K562 (cell line): ENCODE results near the gene CCNYL1. TPM values are rescaled to one million over a fixed set of nuclear protein-coding genes. Genes with fewer than 3 reads are reported as not detected.
A peak's percentile ranks its signal among the peaks of the same experiment; 100 is the strongest.

Source experiments
- CBX8 ChIP-seq: fragments of 200-600 bp; sonication (generic); IDR thresholded peaks from 2 replicates; pipeline ENCODE4 v1.6.1; 2012; ENCODE audit warnings: borderline replicate concordance, mixed run types, low read depth, mild to moderate bottlenecking, moderate library complexity, mixed read lengths, low read length, control low read depth, inconsistent platforms; ENCODE audit not compliant: poor library complexity, severe bottlenecking; ENCODE audit errors: extremely low read depth
- CCNT2 ChIP-seq: IDR thresholded peaks from 2 replicates; pipeline ENCODE4 v1.6.1; 2011; ENCODE audit warnings: borderline replicate concordance, low read depth, mild to moderate bottlenecking, moderate library complexity, mixed read lengths, low read length; ENCODE audit not compliant: insufficient read length; ENCODE audit errors: extremely low read depth
- FOS ChIP-seq: IDR thresholded peaks from 3 replicates; pipeline ENCODE4 v1.6.1; 2011; ENCODE audit not compliant: insufficient read length; ENCODE audit errors: extremely low read depth
- FOXP4 ChIP-seq: sonication (generic); formaldehyde crosslinking; IDR thresholded peaks from 2 replicates; pipeline ENCODE4 v1.8.0; 2022; ENCODE audit warnings: mild to moderate bottlenecking, missing genetic modification reagents, borderline replicate concordance
- GABPA ChIP-seq: fragments of 200-800 bp; sonication (Bioruptor generic); conservative IDR thresholded peaks from 2 replicates; pipeline ENCODE4 v1.6.1; 2016; ENCODE audit warnings: low read depth, missing genetic modification characterization, missing compliant biosample characterization
- ID3 ChIP-seq, 2 experiments: fragments of 250-450 bp in 1 of 2; fragments of 450-650 bp in 1 of 2; sonication (Bioruptor Pico) in 1 of 2; IDR thresholded peaks; 2 replicates each; pipeline versions ENCODE4 v1.6.1 to v1.8.0; 2016 to 2021; ENCODE audit warnings: mild to moderate bottlenecking in 2 of 2, moderate library complexity in 2 of 2, missing compliant biosample characterization in 1 of 2, missing genetic modification characterization in 1 of 2
- KLF1 ChIP-seq: fragments of 450-650 bp; IDR thresholded peaks from 2 replicates; pipeline ENCODE4 v1.6.1; 2016; ENCODE audit warnings: missing genetic modification characterization, missing compliant biosample characterization
- MTA2 ChIP-seq: fragments of 450-650 bp; IDR thresholded peaks from 2 replicates; pipeline ENCODE4 v1.6.1; 2016; ENCODE audit warnings: low read depth
- NFE2 ChIP-seq: IDR thresholded peaks from 2 replicates; pipeline ENCODE4 v1.6.1; 2014; ENCODE audit warnings: antibody characterized with exemption, low read depth
- PHF20 ChIP-seq: fragments of 450-650 bp; IDR thresholded peaks from 2 replicates; pipeline ENCODE4 v1.6.1; 2018; ENCODE audit not compliant: partially characterized antibody
- RBM39 ChIP-seq: fragments of 200-400 bp; formaldehyde crosslinking; optimal IDR thresholded peaks from 2 replicates; pipeline ENCODE3; 2018; ENCODE audit warnings: low read depth, low read length
- SRF ChIP-seq, 2 experiments: fragments of 250-450, 450-650 bp in 1 of 2; sonication (Bioruptor Pico) in 1 of 2; sonication (generic) in 1 of 2; formaldehyde crosslinking; IDR thresholded peaks; 2 replicates each; pipeline versions ENCODE4 v1.5.0 to v1.5.1; 2020 to 2022; ENCODE audit warnings: mild to moderate bottlenecking in 1 of 2, missing genetic modification reagents in 1 of 2
- SRSF1 ChIP-seq: fragments of 200-400 bp; formaldehyde crosslinking; IDR thresholded peaks from 2 replicates; pipeline ENCODE4 v1.6.1; 2017; ENCODE audit warnings: mild to moderate bottlenecking, low read depth, low read length, moderate library complexity
- STAT5B ChIP-seq: fragments of 250-450 bp; sonication (Bioruptor Pico); IDR thresholded peaks from 2 replicates; pipeline ENCODE4 v1.8.0; 2021; ENCODE audit warnings: mild to moderate bottlenecking, inconsistent platforms
- TEAD4 ChIP-seq, 2 experiments: sonication (generic) in 1 of 2; formaldehyde crosslinking in 1 of 2; IDR thresholded peaks; 2 replicates each; pipeline versions ENCODE4 v1.6.1 to v1.8.0; 2012 to 2022; ENCODE audit warnings: borderline replicate concordance in 1 of 2, inconsistent platforms in 1 of 2, low read length in 1 of 2, mild to moderate bottlenecking in 1 of 2, missing genetic modification reagents in 1 of 2
- XRCC4 ChIP-seq: IDR thresholded peaks from one replicate; pipeline ENCODE4 v1.6.1; 2011; ENCODE audit not compliant: insufficient read depth, insufficient read length; ENCODE audit errors: extremely low read depth
- ZBTB26 ChIP-seq: fragments of 450-650 bp; formaldehyde crosslinking; IDR thresholded peaks from 2 replicates; pipeline ENCODE4 v1.4.0; 2022; ENCODE audit warnings: missing genetic modification characterization
- ZBTB5 ChIP-seq: fragments of 450-650 bp; IDR thresholded peaks from 2 replicates; pipeline ENCODE4 v1.6.1; 2017; ENCODE audit warnings: antibody characterized with exemption
- ZKSCAN1 ChIP-seq: fragments of 150-350 bp; IDR thresholded peaks from 2 replicates; pipeline ENCODE4 v1.6.1; 2016; ENCODE audit warnings: low read depth, low read length
- ZNF146 ChIP-seq: IDR thresholded peaks from one replicate; pipeline ENCODE4 v1.6.1; 2018; ENCODE audit warnings: missing compliant biosample characterization; ENCODE audit not compliant: unreplicated experiment
- ZNF239 ChIP-seq: fragments of 250-450 bp; sonication (Bioruptor Pico); IDR thresholded peaks from 2 replicates; pipeline ENCODE4 v1.4.0; 2020; ENCODE audit warnings: mild to moderate bottlenecking
- ZNF431 ChIP-seq: sonication (generic); formaldehyde crosslinking; IDR thresholded peaks from 2 replicates; pipeline ENCODE4 v1.8.0; 2022; ENCODE audit warnings: mild to moderate bottlenecking, missing genetic modification reagents
- polyA plus RNA-seq, 8 experiments: library from polyadenylated mRNA; depleted of rRNA in 4 of 8; stranded (reverse) in 5 of 8; unstranded in 3 of 8; fragments of >200 nt; fragmentation: Nextera tagmentation in 2 of 8; fragmentation: Illumina TruSeq in 1 of 8; extraction: Ambion mirVana in 2 of 8; extraction: Trizol in 1 of 8; gene quantifications; 2 replicates each; pipeline versions ENCODE4 v1.2.1 to v1.2.3, GENCODE V29; 2011 to 2014; ENCODE audit warnings: inconsistent platforms in 1 of 8, missing spikeins in 1 of 8
- total RNA-seq, 7 experiments: library from RNA; depleted of rRNA in 6 of 7; stranded (reverse); fragments of >200 nt in 6 of 7; fragmentation: Illumina TruSeq in 2 of 7; extraction: Trizol in 2 of 7; gene quantifications; 2 replicates each; pipeline versions ENCODE4 v1.2.1 to v1.2.3, GENCODE V29; 2011 to 2021; ENCODE audit warnings: low replicate concordance in 1 of 7

Gene CCNYL1
- total and polyA plus RNA-seq, 9 of the 15 experiments (the other 6 are each of a cell fraction or from before 2014, with no cell fraction given): 1.9 to 7.5 (median 4.7) TPM

- TF ChIP-seq FOXP4 (no peak), ZBTB5 (no peak), RBM39 (no peak), PHF20 (no peak), ZBTB26 (CRISPR knock-in tag) (peak; percentile 99), KLF1 (tag) (peak; percentile 98), TEAD4 (IDR thresholded peaks at IDR 0.05; ENCODE audit: low read length) (no peak), TEAD4 (CRISPR knock-in tag; IDR thresholded peaks at IDR 0.05; ENCODE audit: borderline replicate concordance) (no peak), ZNF146 (no peak), MTA2 (peak; percentile 58), ID3 (CRISPR knock-in tag; IDR thresholded peaks at IDR 0.05) (peak; percentile 99), ID3 (tag; IDR thresholded peaks at IDR 0.05) (peak; percentile 100), ZNF239 (CRISPR knock-in tag) (peak; percentile 98), SRSF1 (no peak), SRF (CRISPR knock-in tag; IDR thresholded peaks at IDR 0.05) (peak; percentile 91 to 99), XRCC4 (no peak), ZNF431 (CRISPR knock-in tag) (no peak), GABPA (tag) (peak; percentile 72), FOS (no peak), ZKSCAN1 (no peak), STAT5B (peak; percentile 98), CBX8 (no peak), CCNT2 (no peak), NFE2 (no peak)
Measured at GRCh38 chr2:207772081-207772843, 60.8 kb downstream of the CCNYL1 start (continued).
